Liver (tissue), 9 donors: ENCODE measurements around the gene CACNA1C. TPM values are rescaled to one million over a fixed set of nuclear protein-coding genes. Genes with fewer than 3 reads are reported as not detected.

Experiments used
- DNase-seq: peaks from one replicate; pipeline ENCODE4 v3.0.0-alpha.2; 2017; ENCODE audit warnings: low spot score
- H3K27ac ChIP-seq, 2 donors: one replicate each; pipeline ENCODE4 v1.7.0; 2013; ENCODE audit warnings: inconsistent platforms in 2 of 2, low read length in 2 of 2, control low read depth in 1 of 2, low read depth in 1 of 2, mild to moderate bottlenecking in 1 of 2
- H3K27me3 ChIP-seq, 4 donors: one replicate each; pipeline versions ENCODE4 v1.6.1 to v1.7.0; 2013; ENCODE audit warnings: low read length in 3 of 4, inconsistent platforms in 1 of 4, mild to moderate bottlenecking in 1 of 4, moderate library complexity in 1 of 4; ENCODE audit not compliant: control insufficient read depth in 4 of 4, insufficient read depth in 4 of 4
- H3K36me3 ChIP-seq, 4 donors: one replicate each; pipeline versions ENCODE4 v1.6.1 to v1.7.0; 2013; ENCODE audit warnings: low read length in 3 of 4, mild to moderate bottlenecking in 3 of 4, low read depth in 1 of 4, moderate library complexity in 1 of 4; ENCODE audit not compliant: control insufficient read depth in 4 of 4, insufficient read depth in 3 of 4
- H3K4me1 ChIP-seq, 4 donors: one replicate each; pipeline versions ENCODE4 v1.6.1 to v1.7.0; 2013; ENCODE audit warnings: low read length in 3 of 4, mild to moderate bottlenecking in 3 of 4, moderate library complexity in 1 of 4; ENCODE audit not compliant: control insufficient read depth in 4 of 4, insufficient read depth in 4 of 4
- H3K4me3 ChIP-seq, 3 donors: one replicate each; pipeline versions ENCODE4 v1.6.1 to v1.7.0; 2013; ENCODE audit warnings: low read length in 3 of 3, control low read depth in 1 of 3, low read depth in 1 of 3, mild to moderate bottlenecking in 1 of 3
- H3K9ac ChIP-seq, 2 donors: one replicate each; pipeline ENCODE4 v1.7.0; 2013; ENCODE audit warnings: low read length in 2 of 2, mild to moderate bottlenecking in 2 of 2, moderate library complexity in 2 of 2, control low read depth in 1 of 2, low read depth in 1 of 2
- H3K9me3 ChIP-seq, 4 donors: one replicate each; pipeline versions ENCODE4 v1.6.1 to v1.7.0; 2013; ENCODE audit warnings: low read length in 3 of 4; ENCODE audit not compliant: control insufficient read depth in 4 of 4
- ATF3 ChIP-seq: IDR thresholded peaks from 2 replicates; pipeline ENCODE4 v1.6.1; 2016; ENCODE audit warnings: antibody characterized with exemption
- CTCF ChIP-seq: fragments of 150-350 bp; IDR thresholded peaks from 2 replicates; pipeline ENCODE4 v1.5.1; 2017; ENCODE audit warnings: improper control_type of control experiment, low read depth, low read length; ENCODE audit not compliant: missing input control
- EGR1 ChIP-seq, 2 donors: IDR thresholded peaks; 2 replicates each; pipeline ENCODE4 v1.6.1; 2016 to 2018; ENCODE audit warnings: antibody characterized with exemption in 2 of 2, low read depth in 2 of 2
- FOXA1 ChIP-seq: IDR thresholded peaks from 2 replicates; pipeline ENCODE4 v1.6.1; 2016; ENCODE audit warnings: antibody characterized with exemption
- FOXA2 ChIP-seq: IDR thresholded peaks from 2 replicates; pipeline ENCODE4 v1.6.1; 2016; ENCODE audit warnings: antibody characterized with exemption
- GABPA ChIP-seq, 2 donors: IDR thresholded peaks in 1 of 2; conservative IDR thresholded peaks in 1 of 2; 2 replicates each; pipeline ENCODE4 v1.6.1; 2016; ENCODE audit warnings: antibody characterized with exemption in 2 of 2, mild to moderate bottlenecking in 1 of 2, moderate library complexity in 1 of 2
- HNF4A ChIP-seq, 2 donors: conservative IDR thresholded peaks; 2 replicates each; pipeline ENCODE4 v1.6.1; 2016; ENCODE audit warnings: antibody characterized with exemption in 2 of 2, mild to moderate bottlenecking in 2 of 2
- HNF4G ChIP-seq: IDR thresholded peaks from 2 replicates; pipeline ENCODE4 v1.6.1; 2016; ENCODE audit warnings: antibody characterized with exemption
- JUND ChIP-seq, 2 donors: IDR thresholded peaks; 2 replicates each; pipeline ENCODE4 v1.6.1; 2016; ENCODE audit warnings: antibody characterized with exemption in 2 of 2
- MAX ChIP-seq: IDR thresholded peaks from 2 replicates; pipeline ENCODE4 v1.6.1; 2016; ENCODE audit warnings: antibody characterized with exemption
- NR2F2 ChIP-seq: IDR thresholded peaks from 2 replicates; pipeline ENCODE4 v1.6.1; 2016; ENCODE audit warnings: antibody characterized with exemption
- RAD21 ChIP-seq, 2 donors: IDR thresholded peaks; 2 replicates each; pipeline ENCODE4 v1.6.1; 2016; ENCODE audit warnings: antibody characterized with exemption in 2 of 2, mild to moderate bottlenecking in 2 of 2
- REST ChIP-seq: IDR thresholded peaks from 2 replicates; pipeline ENCODE4 v1.6.1; 2016; ENCODE audit warnings: antibody characterized with exemption, mild to moderate bottlenecking
- RXRA ChIP-seq, 2 donors: IDR thresholded peaks; 2 replicates each; pipeline ENCODE4 v1.6.1; 2017 to 2018; ENCODE audit warnings: antibody characterized with exemption in 2 of 2, mild to moderate bottlenecking in 1 of 2
- SP1 ChIP-seq: IDR thresholded peaks from 2 replicates; pipeline ENCODE4 v1.6.1; 2018; ENCODE audit warnings: antibody characterized with exemption, mild to moderate bottlenecking
- TAF1 ChIP-seq: conservative IDR thresholded peaks from 2 replicates; pipeline ENCODE4 v1.6.1; 2016; ENCODE audit warnings: antibody characterized with exemption, mild to moderate bottlenecking
- YY1 ChIP-seq: IDR thresholded peaks from 2 replicates; pipeline ENCODE4 v1.6.1; 2016; ENCODE audit warnings: antibody characterized with exemption, mild to moderate bottlenecking
- ZBTB33 ChIP-seq: IDR thresholded peaks from 2 replicates; pipeline ENCODE4 v1.6.1; 2016; ENCODE audit warnings: antibody characterized with exemption
- WGBS: extraction: QIAGEN DNeasy Blood & Tissue Kit; methylation state at CpG from one replicate; pipeline ENCODE4 v1.1.7; 2013; 5-methylcytosine and 5-hydroxymethylcytosine counted together
- polyA plus RNA-seq, 2 donors: library from polyadenylated mRNA; stranded (reverse) in 1 of 2; unstranded in 1 of 2; fragments of 200-250 nt in 1 of 2; fragments of >200 nt in 1 of 2; fragmentation: Nextera tagmentation in 1 of 2; extraction: Ambion mirVana in 1 of 2; gene quantifications; one replicate each; pipeline versions ENCODE4 v1.2.1 to v1.2.3, GENCODE V29; 2013 to 2015
- total RNA-seq, 2 donors: library from RNA; depleted of rRNA; stranded (reverse); fragments of >200 nt; gene quantifications; one replicate each; pipeline ENCODE4 v1.2.3, GENCODE V29; 2014
- donor health status: healthy.
- donor health status: healthy.
- donor health status: healthy.
- donor health status: healthy.
- donor health status: healthy.

CACNA1C gene
- total and polyA plus RNA-seq, 4 donors = 0.23 to 1.9 (median 0.41) TPM

GRCh38 chr12:2154050-2154449, 101.3 kb downstream of the CACNA1C start:
- Histone ChIP-seq H3K9ac (no peak overlapping the region), H3K27me3 (no peaks in the 10 kb centered on the region), H3K27ac (no peak overlapping the region), H3K4me3 (no peak overlapping the region), H3K36me3 (no peaks in the 10 kb centered on the region), H3K9me3 (no peaks in the 10 kb centered on the region), H3K4me1 (no peaks in the 10 kb centered on the region)
- DNase-seq = no peak
- 37% methylated on average over 9 of the region's 9 CpGs for WGBS
- no peak for TF ChIP-seq TAF1
- TF ChIP-seq MAX = no peak
- TF ChIP-seq NR2F2 = no peak
- TF ChIP-seq ZBTB33 = no peak
- no peak for TF ChIP-seq RXRA (IDR thresholded peaks at IDR 0.05)
- TF ChIP-seq REST = no peak
- TF ChIP-seq HNF4G = no peak
- TF ChIP-seq JUND (IDR thresholded peaks at IDR 0.05) = no peak
- TF ChIP-seq ATF3 = no peak
- TF ChIP-seq SP1 = no peak
- no peak for TF ChIP-seq FOXA1
- TF ChIP-seq GABPA (IDR thresholded peaks at IDR 0.05 in 1 of 2, conservative IDR thresholded peaks at IDR 0.05 in 1 of 2) = no peak
- no peak for TF ChIP-seq CTCF
- TF ChIP-seq YY1 = no peak
- no peak for TF ChIP-seq HNF4A (conservative IDR thresholded peaks at IDR 0.05)
- no peak for TF ChIP-seq EGR1 (IDR thresholded peaks at IDR 0.05; ENCODE audit: low read depth in 2 of 2)
- no peak for TF ChIP-seq FOXA2
- no peak for TF ChIP-seq RAD21 (IDR thresholded peaks at IDR 0.05)
